Measurements from ENCODE around the gene FCGR2B.
"Not testable (repeated sequence)": the region's sequence is repeated elsewhere in the genome, so short reads cannot be mapped to it uniquely, and the experiment has no call there.

FCGR2B gene

GRCh38 chr1:161676441-161676840 lies 13.5 kb downstream of the FCGR2B start:
- H3K4me3 ChIP-seq (ENCODE audit: low read depth, low read length): no peak overlapping the region
- TF ChIP-seq, protein P1, sequence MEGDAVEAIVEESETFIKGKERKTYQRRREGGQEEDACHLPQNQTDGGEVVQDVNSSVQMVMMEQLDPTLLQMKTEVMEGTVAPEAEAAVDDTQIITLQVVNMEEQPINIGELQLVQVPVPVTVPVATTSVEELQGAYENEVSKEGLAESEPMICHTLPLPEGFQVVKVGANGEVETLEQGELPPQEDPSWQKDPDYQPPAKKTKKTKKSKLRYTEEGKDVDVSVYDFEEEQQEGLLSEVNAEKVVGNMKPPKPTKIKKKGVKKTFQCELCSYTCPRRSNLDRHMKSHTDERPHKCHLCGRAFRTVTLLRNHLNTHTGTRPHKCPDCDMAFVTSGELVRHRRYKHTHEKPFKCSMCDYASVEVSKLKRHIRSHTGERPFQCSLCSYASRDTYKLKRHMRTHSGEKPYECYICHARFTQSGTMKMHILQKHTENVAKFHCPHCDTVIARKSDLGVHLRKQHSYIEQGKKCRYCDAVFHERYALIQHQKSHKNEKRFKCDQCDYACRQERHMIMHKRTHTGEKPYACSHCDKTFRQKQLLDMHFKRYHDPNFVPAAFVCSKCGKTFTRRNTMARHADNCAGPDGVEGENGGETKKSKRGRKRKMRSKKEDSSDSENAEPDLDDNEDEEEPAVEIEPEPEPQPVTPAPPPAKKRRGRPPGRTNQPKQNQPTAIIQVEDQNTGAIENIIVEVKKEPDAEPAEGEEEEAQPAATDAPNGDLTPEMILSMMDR (IDR thresholded peaks at IDR 0.05; ENCODE audit: borderline replicate concordance, insufficient read depth, low read depth, low read length): no peak

DNA sequence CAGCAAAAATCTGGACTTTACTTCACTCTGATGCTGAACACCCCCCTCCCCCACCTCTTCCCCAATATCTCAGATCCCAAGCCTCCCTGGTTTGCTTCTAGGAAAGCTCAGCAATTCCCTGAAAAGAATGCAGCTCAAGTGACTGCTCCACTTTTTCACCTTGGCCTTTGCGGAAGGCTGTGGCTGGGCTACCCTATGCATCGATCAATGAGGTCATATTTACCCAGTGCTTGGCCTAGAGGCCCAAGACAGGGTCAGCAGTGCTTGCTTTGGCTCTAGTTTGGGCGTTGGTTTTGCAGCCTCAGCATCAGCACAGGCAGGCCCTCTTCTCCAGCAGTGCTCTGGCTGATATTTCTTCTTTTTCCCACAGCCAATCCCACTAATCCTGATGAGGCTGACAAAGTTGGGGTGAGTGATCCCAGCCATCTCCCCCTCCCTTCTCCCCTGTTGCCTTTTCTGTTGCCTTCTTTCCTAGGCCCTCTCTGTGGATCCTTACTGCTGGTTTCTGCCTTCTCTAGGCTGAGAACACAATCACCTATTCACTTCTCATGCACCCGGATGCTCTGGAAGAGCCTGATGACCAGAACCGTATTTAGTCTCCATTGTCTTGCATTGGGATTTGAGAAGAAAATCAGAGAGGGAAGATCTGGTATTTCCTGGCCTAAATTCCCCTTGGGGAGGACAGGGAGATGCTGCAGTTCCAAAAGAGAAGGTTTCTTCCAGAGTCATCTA lies 14.2 kb downstream of the FCGR2B start:
- H3K4me3 ChIP-seq (ENCODE audit: low read depth, low read length): no peak overlapping the region
- TF ChIP-seq, protein P1 (IDR thresholded peaks at IDR 0.05; ENCODE audit: borderline replicate concordance, insufficient read depth, low read depth, low read length): no peak

GRCh38 chr1:161678500-161678899 lies 15.6 kb downstream of the FCGR2B start:
- TF ChIP-seq, protein P1 (IDR thresholded peaks at IDR 0.05; ENCODE audit: borderline replicate concordance, insufficient read depth, low read depth, low read length): no peak
- H3K4me3 ChIP-seq (ENCODE audit: low read depth, low read length): no peak overlapping the region

GRCh38 chr1:161681879-161682278 lies 18.9 kb downstream of the FCGR2B start:
- TF ChIP-seq, protein P1 (IDR thresholded peaks at IDR 0.05; ENCODE audit: borderline replicate concordance, insufficient read depth, low read depth, low read length): no peak
- H3K4me3 ChIP-seq (ENCODE audit: low read depth, low read length): no peak overlapping the region

DNA sequence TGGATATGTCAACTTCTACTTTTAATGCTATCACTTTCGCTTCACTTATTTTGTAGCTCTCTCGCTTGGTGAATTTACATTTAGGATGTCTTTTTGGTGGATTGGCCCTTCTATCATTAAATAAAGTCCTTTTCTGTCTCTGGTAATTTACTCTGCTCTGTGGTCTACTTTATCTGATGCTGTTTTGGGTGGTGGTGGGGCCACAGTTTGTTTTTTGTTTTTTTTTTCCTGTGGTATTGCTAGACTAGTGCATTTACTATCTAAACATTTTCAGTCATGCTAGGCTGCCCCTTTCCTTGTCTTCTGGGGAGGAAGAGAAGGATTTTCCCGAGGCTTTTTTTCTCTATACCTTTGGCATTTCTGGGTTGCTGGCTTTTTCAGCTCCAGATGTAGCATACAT lies 26.0 kb downstream of the FCGR2B start:
- TF ChIP-seq, protein P1 (IDR thresholded peaks at IDR 0.05; ENCODE audit: borderline replicate concordance, insufficient read depth, low read depth, low read length): no peak
- no peak overlapping the region for H3K4me3 ChIP-seq (ENCODE audit: low read depth, low read length)

DNA sequence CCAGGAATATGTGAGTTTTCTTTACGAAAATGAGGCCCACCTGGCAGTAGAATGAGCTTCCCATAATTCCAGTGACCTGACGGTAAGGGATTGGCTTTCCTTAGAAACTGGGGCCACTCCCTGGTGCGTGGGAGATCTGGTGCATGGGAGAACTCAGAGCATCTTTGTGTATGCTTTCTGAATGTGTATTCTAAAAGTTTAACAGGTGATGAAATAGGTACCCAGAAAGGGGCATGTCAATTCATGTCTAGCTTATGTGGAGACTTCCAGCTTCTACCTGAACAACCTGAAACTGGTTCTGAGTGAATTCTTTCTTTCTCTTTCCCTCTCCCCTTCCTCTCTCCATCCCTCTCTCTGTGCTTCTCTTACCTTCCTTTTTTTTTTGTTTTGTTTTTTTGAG lies 28.9 kb downstream of the FCGR2B start:
- TF ChIP-seq, protein P1 (IDR thresholded peaks at IDR 0.05; ENCODE audit: borderline replicate concordance, insufficient read depth, low read depth, low read length): no peak
- H3K4me3 ChIP-seq (ENCODE audit: low read depth, low read length): no peak overlapping the region

DNA sequence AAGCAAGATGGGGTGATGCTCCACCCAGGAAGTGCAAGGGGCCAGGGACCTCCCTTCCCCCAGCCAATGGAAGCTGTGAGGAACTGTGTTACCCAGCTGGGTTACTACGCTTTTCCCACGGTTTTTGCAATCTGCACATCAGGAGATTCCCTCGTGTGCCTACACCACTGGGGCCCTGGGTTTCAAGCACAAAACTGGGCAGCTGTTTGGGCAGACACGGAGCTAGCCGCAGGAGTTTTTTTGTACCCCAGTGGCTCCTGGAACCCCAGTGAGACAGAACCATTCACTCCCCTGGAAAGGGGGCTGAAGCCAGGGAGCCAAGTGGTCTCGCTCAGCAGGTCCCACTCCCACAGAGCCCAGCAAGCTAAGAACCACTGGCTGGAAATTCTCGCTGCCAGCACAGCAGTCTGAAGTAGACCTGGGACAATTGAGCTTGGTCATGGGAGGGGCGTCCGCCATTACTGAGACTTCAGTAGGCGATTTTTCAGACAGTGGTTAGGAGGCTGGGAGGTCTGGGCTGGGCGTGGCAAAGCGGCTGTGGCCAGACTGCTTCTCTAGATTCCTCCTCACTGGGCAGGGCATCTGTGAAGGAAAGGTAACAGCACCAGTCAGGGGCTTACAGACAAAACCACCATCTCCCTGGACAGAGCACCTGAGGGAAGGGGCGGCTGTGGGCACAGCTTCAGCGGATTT lies 30.2 kb downstream of the FCGR2B start:
- not testable (repeated sequence) for H3K4me3 ChIP-seq (ENCODE audit: low read depth, low read length)

GRCh38 chr1:161698302-161698701 lies 35.4 kb downstream of the FCGR2B start:
- not testable (repeated sequence) for H3K4me3 ChIP-seq (ENCODE audit: low read depth, low read length)

Measured in GM12875 (cell line).